ENCODE measurements around the gene AGTRAP. TPM values are rescaled to one million over a fixed set of nuclear protein-coding genes. Genes with fewer than 3 reads are reported as not detected.
A peak's percentile ranks its signal among the peaks of the same experiment; 100 is the strongest.

Gene AGTRAP
- total and polyA plus RNA-seq, 9 of the 15 experiments (the other 6 are each of a cell fraction or from before 2014, with no cell fraction given), result 26.8 to 105 (median 57.5) TPM

DNA sequence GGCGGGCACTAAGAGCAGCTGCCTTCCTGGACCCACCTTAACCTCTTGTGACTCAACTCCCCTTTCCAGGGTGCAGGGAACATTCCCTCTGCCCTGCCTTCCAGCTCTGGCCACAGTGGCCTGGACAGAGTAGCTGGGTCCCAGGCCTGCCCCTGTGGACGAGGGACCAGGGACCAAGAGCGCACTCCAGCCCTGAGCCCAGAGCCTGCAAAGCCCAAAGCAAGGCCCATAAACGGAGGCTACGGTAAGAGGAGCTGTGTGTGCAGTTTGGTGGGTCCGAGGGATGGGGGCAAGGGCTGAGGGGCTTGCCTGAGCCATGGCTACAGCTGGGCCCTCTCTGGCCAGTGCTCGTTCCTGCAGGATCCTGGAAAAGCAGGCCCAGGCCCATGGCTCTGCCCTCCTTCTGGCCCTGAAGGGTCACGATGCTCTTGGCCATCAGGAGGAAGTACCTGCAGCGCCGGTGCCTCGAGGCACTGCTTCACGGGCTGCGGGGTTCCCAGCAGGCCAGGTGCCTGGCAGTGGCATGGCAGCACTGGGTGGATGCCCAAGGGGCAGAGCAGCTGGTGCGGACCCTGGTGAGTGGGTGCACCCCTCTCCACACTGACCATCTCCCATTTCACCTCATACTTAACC, 52.0 kb downstream of the AGTRAP start (continued):
- TF ChIP-seq NBN (IDR thresholded peaks at IDR 0.05; ENCODE audit: low read depth) (no peak), ERF (CRISPR knock-in tag; IDR thresholded peaks at IDR 0.05) (no peak), THRAP3 (IDR thresholded peaks at IDR 0.05; ENCODE audit: borderline replicate concordance) (no peak), FOXK1 (CRISPR knock-in tag; IDR thresholded peaks at IDR 0.05; ENCODE audit: borderline replicate concordance) (no peak), MAZ (CRISPR knock-in tag; conservative IDR thresholded peaks at IDR 0.05 in 1 of 2, IDR thresholded peaks at IDR 0.05 in 1 of 2) (peak; percentile 28 to 39; a peak in 1 of 4 replicates), SIN3B (IDR thresholded peaks at IDR 0.05; ENCODE audit: low read depth) (no peak), SPI1 (IDR thresholded peaks at IDR 0.05; ENCODE audit: borderline replicate concordance, low read depth, low read length) (no peak), PYGO2 (tag; IDR thresholded peaks at IDR 0.05) (no peak), KDM1A (IDR thresholded peaks at IDR 0.05) (no peak), FOXJ3 (CRISPR knock-in tag; IDR thresholded peaks at IDR 0.05) (no peak), BRCA1 (IDR thresholded peaks at IDR 0.05) (no peak), BRCA1 (CRISPR knock-in tag; IDR thresholded peaks at IDR 0.05) (no peak), KLF10 (CRISPR knock-in tag; IDR thresholded peaks at IDR 0.05) (0 out of 2 replicates have a peak, but pooled peaks have one; percentile 7), GATAD2A (IDR thresholded peaks at IDR 0.05) (peak; percentile 20; the same call in 1 of the 2 replicates), ZNF316 (IDR thresholded peaks at IDR 0.05) (no peak), SMAD3 (CRISPR knock-in tag; conservative IDR thresholded peaks at IDR 0.05) (no peak), DDX20 (tag; IDR thresholded peaks at IDR 0.05; ENCODE audit: low read depth) (no peak)
- TF ChIP-seq, protein P1, sequence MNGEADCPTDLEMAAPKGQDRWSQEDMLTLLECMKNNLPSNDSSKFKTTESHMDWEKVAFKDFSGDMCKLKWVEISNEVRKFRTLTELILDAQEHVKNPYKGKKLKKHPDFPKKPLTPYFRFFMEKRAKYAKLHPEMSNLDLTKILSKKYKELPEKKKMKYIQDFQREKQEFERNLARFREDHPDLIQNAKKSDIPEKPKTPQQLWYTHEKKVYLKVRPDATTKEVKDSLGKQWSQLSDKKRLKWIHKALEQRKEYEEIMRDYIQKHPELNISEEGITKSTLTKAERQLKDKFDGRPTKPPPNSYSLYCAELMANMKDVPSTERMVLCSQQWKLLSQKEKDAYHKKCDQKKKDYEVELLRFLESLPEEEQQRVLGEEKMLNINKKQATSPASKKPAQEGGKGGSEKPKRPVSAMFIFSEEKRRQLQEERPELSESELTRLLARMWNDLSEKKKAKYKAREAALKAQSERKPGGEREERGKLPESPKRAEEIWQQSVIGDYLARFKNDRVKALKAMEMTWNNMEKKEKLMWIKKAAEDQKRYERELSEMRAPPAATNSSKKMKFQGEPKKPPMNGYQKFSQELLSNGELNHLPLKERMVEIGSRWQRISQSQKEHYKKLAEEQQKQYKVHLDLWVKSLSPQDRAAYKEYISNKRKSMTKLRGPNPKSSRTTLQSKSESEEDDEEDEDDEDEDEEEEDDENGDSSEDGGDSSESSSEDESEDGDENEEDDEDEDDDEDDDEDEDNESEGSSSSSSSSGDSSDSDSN (IDR thresholded peaks at IDR 0.05; ENCODE audit: borderline replicate concordance in 1 of 2, low read depth in 2 of 2, low read length in 2 of 2), result 0 out of 4 replicates have a peak, but pooled peaks of 1 of the 2 experiments have one; percentile 19
- TF ChIP-seq, protein P2, sequence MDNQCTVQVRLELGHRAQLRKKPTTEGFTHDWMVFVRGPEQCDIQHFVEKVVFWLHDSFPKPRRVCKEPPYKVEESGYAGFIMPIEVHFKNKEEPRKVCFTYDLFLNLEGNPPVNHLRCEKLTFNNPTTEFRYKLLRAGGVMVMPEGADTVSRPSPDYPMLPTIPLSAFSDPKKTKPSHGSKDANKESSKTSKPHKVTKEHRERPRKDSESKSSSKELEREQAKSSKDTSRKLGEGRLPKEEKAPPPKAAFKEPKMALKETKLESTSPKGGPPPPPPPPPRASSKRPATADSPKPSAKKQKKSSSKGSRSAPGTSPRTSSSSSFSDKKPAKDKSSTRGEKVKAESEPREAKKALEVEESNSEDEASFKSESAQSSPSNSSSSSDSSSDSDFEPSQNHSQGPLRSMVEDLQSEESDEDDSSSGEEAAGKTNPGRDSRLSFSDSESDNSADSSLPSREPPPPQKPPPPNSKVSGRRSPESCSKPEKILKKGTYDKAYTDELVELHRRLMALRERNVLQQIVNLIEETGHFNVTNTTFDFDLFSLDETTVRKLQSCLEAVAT (IDR thresholded peaks at IDR 0.05), result 0 out of 4 replicates have a peak, but pooled peaks of 1 of the 2 experiments have one; percentile 28
- TF ChIP-seq, protein P3, sequence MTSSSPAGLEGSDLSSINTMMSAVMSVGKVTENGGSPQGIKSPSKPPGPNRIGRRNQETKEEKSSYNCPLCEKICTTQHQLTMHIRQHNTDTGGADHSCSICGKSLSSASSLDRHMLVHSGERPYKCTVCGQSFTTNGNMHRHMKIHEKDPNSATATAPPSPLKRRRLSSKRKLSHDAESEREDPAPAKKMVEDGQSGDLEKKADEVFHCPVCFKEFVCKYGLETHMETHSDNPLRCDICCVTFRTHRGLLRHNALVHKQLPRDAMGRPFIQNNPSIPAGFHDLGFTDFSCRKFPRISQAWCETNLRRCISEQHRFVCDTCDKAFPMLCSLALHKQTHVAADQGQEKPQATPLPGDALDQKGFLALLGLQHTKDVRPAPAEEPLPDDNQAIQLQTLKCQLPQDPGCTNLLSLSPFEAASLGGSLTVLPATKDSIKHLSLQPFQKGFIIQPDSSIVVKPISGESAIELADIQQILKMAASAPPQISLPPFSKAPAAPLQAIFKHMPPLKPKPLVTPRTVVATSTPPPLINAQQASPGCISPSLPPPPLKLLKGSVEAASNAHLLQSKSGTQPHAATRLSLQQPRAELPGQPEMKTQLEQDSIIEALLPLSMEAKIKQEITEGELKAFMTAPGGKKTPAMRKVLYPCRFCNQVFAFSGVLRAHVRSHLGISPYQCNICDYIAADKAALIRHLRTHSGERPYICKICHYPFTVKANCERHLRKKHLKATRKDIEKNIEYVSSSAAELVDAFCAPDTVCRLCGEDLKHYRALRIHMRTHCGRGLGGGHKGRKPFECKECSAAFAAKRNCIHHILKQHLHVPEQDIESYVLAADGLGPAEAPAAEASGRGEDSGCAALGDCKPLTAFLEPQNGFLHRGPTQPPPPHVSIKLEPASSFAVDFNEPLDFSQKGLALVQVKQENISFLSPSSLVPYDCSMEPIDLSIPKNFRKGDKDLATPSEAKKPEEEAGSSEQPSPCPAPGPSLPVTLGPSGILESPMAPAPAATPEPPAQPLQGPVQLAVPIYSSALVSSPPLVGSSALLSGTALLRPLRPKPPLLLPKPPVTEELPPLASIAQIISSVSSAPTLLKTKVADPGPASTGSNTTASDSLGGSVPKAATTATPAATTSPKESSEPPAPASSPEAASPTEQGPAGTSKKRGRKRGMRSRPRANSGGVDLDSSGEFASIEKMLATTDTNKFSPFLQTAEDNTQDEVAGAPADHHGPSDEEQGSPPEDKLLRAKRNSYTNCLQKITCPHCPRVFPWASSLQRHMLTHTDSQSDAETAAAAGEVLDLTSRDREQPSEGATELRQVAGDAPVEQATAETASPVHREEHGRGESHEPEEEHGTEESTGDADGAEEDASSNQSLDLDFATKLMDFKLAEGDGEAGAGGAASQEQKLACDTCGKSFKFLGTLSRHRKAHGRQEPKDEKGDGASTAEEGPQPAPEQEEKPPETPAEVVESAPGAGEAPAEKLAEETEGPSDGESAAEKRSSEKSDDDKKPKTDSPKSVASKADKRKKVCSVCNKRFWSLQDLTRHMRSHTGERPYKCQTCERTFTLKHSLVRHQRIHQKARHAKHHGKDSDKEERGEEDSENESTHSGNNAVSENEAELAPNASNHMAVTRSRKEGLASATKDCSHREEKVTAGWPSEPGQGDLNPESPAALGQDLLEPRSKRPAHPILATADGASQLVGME (CRISPR knock-in tag; IDR thresholded peaks at IDR 0.05), result 0 out of 2 replicates have a peak, but pooled peaks have one; percentile 60
